ENCODE measurements around the gene LGR6.

Gene LGR6

DNA sequence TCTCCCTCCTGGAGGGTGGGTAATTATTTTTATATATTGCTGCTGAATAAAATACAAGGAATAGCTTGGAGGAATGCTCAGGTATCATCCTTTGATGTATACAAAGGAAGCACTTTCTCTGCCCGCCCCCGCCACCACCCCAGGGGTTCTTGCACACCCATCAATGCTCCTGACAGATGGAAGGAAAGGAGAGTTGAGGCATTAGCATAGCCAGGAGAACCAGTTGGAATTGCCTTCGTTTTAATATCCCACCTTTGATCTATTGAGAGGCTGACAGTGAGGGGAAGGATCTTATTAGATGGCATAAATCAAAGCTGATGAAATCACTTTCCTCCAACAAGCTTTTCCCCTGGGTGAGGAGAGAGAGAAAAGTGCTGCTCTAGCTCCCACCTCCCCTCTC lies 71.1 kb downstream of the LGR6 start:
- TF ChIP-seq, protein P1, sequence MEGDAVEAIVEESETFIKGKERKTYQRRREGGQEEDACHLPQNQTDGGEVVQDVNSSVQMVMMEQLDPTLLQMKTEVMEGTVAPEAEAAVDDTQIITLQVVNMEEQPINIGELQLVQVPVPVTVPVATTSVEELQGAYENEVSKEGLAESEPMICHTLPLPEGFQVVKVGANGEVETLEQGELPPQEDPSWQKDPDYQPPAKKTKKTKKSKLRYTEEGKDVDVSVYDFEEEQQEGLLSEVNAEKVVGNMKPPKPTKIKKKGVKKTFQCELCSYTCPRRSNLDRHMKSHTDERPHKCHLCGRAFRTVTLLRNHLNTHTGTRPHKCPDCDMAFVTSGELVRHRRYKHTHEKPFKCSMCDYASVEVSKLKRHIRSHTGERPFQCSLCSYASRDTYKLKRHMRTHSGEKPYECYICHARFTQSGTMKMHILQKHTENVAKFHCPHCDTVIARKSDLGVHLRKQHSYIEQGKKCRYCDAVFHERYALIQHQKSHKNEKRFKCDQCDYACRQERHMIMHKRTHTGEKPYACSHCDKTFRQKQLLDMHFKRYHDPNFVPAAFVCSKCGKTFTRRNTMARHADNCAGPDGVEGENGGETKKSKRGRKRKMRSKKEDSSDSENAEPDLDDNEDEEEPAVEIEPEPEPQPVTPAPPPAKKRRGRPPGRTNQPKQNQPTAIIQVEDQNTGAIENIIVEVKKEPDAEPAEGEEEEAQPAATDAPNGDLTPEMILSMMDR (conservative IDR thresholded peaks at IDR 0.05; ENCODE audit: low read depth, low read length), result no peak
- H3K4me3 ChIP-seq (ENCODE audit: low read depth, low read length), result no peak overlapping the region
- no peak for DNase-seq (ENCODE audit: low read depth)

DNA sequence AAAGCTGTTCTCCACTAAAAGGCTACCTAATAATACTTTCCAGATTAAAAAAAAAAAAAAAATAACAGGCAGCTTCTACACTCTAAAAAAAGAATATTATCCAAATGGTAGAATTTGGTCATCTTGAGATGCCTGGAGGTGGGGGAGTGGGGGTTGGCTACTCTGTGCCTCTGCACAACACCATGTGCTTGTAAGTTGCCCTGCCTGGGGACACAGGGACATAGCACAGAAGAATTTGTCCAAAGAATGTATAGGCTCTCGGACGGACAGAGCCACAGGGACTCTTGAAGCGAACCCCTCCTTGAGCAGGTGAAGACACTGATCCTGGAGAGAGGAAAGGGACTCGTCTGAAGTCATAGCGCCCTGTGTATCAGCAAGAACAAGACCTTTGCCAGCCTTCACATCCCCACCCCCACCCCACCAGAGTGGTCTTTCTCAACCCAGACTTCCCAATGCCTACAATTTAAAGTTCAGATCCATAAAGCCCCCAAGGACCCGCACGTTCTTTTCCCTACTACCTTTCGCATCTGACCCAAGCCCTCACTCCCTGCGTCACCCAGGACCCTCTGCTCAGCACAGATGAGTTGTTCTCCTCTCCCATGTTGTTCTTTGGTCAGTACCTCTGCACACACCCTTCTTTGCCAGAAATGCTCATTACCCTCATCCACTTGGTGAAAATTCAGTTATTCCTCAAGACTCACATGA lies 72.6 kb downstream of the LGR6 start:
- no peak for DNase-seq (ENCODE audit: low read depth)
- TF ChIP-seq, protein P1 (conservative IDR thresholded peaks at IDR 0.05; ENCODE audit: low read depth, low read length), result no peak
- no peak overlapping the region for H3K4me3 ChIP-seq (ENCODE audit: low read depth, low read length)

DNA sequence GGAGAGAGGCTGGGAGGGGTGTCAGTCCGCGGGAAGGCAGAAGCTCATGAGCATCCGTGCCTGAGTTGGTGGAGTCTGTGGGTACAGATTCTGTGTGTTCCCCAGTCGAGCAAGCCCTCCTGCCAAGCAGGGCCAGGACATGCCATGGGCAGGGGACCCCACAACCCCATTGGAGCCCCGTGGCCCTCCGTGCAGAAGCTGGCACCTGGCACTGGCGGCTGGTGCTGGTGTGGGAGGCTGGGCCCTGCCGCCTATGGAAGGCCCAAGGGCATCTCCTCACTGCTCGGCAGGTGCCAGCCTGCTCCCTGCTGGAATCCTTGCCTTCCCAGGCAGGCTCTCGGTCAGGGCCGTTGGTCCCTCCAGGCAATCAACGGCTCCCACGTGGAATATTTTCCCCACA lies 74.4 kb downstream of the LGR6 start:
- no peak overlapping the region for H3K4me3 ChIP-seq (ENCODE audit: low read depth, low read length)
- TF ChIP-seq, protein P1 (conservative IDR thresholded peaks at IDR 0.05; ENCODE audit: low read depth, low read length), result no peak
- DNase-seq (ENCODE audit: low read depth), result no peak

DNA sequence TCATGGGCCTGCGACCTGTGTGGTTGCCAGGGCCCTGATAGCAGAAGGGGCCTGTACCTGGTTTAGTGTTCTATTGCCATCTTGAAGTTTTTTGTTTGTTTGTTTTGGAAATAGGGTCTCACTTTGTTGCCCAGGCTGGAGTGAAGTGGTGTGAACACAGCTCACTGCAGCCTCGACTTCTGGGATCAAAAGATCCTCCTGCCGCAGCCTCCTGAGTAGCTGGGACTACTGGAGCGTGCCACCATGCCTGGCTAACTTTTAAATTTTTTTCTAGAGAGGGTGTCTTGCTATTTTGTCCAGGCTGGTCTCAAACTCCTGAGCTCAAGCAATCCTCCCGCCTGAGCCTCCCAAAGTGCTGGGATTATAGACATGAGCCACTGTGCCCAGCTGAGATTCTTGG lies 75.2 kb downstream of the LGR6 start:
- DNase-seq (ENCODE audit: low read depth), result no peak
- TF ChIP-seq, protein P1 (conservative IDR thresholded peaks at IDR 0.05; ENCODE audit: low read depth, low read length), result no peak
- no peak overlapping the region for H3K4me3 ChIP-seq (ENCODE audit: low read depth, low read length)

DNA sequence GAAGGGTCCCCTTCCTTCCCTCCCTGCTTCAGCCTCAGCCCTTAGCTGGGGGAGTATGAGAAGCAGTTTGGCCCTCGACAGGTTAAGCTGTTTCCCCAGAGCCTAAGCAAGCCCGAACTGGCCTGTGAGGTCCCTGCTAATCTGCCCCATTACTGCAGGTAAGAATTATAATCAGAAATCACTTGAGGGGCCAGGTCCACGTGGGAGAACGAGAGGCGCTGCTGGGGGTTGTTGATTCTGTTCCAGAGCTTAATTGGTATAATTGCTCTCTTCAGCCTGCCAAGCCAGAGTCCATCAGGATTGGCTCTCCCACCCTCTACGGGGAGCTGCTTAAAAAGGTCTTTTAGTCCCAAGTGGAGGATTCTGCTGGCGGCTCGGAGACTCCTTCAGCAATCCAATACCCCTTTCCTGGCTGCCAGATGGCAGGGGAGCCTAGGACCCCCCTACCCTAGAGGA lies 77.3 kb downstream of the LGR6 start:
- no peak overlapping the region for H3K4me3 ChIP-seq (ENCODE audit: low read depth, low read length)
- no peak for DNase-seq (ENCODE audit: low read depth)
- TF ChIP-seq, protein P1 (conservative IDR thresholded peaks at IDR 0.05; ENCODE audit: low read depth, low read length), result no peak

DNA sequence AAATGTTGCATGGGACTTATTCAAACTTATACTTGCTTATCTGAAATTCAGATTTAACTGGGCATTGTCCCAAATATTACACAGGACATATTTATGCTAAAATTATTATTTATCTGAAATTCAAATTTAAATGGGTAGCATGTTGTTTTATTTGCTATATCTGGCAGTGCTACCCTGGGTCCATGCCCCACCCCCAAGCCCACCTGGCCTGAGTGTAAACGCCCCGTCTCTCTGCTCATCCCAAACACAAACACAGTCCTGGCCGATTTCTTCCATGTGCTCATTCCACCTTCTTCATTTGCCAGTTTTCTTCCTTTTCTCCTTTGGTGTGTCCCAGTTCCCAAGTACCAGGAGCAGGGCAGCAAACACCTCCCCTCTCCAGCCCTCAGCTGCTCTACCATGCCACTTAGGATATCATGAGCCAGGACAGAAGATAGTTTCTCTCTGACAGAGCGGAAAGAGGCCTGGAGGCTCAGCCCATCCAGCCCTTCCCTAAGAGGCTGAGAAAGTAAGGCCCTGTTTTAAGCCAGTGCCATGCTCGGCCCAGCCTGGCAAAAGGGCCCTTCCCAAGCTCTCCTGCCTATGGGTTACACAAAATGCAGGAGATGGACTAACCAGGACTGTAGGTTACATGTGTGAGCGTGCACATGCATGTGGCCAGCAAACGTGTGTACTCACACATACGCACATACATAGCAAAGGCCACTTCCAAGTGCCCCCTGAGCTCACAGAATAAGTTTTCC lies 78.7 kb downstream of the LGR6 start:
- TF ChIP-seq, protein P1 (conservative IDR thresholded peaks at IDR 0.05; ENCODE audit: low read depth, low read length), result no peak
- no peak for DNase-seq (ENCODE audit: low read depth)
- H3K4me3 ChIP-seq (ENCODE audit: low read depth, low read length), result no peak overlapping the region

Measured in choroid plexus epithelial cell (primary cell).